ENCODE data around the gene CHPF2. TPM values are rescaled to one million over a fixed set of nuclear protein-coding genes. Genes with fewer than 3 reads are reported as not detected.

CHPF2 gene
- polyA plus RNA-seq, 1 donor (not counting 4 experiments of a cell fraction or from before 2014, with no cell fraction given), result 16.2 TPM

GRCh38 chr7:151264615-151265014 lies 32.3 kb downstream of the CHPF2 start:
- H3K4me2 ChIP-seq (ENCODE audit: control insufficient read depth, extremely low read depth, insufficient read depth, low read depth, low read length), result no peak overlapping the region
- no peak overlapping the region for H3K27ac ChIP-seq (ENCODE audit: control insufficient read depth, insufficient read depth, low read length)
- H3K79me2 ChIP-seq (ENCODE audit: control insufficient read depth, insufficient read depth, low read length), result no peaks in the 10 kb centered on the region
- FAIRE-seq, result no peak
- H3K9me1 ChIP-seq (ENCODE audit: control insufficient read depth, extremely low read depth, insufficient read depth, low read length), result no peaks in the 10 kb centered on the region
- no peak overlapping the region for H3K4me3 ChIP-seq (ENCODE audit: control insufficient read depth in 2 of 3, extremely low read depth in 1 of 3, insufficient read depth in 2 of 3, low read depth in 1 of 3, low read length in 3 of 3)
- H3K9me3 ChIP-seq (ENCODE audit: control insufficient read depth, low read depth, low read length), result no peaks in the 10 kb centered on the region
- dilution Hi-C loops (cut with MboI; ENCODE audit: extremely low pct_ligation_motif_present, low sequenced_read_pairs), result no loop called here
- no peaks in the 10 kb centered on the region for H4K20me1 ChIP-seq (ENCODE audit: control insufficient read depth, extremely low read depth, insufficient read depth, low read length)
- no peaks in the 10 kb centered on the region for H3K36me3 ChIP-seq (ENCODE audit: control insufficient read depth in 2 of 2, extremely low read depth in 1 of 2, insufficient read depth in 2 of 2, low read length in 2 of 2)
- DNase-seq (ENCODE audit: low read depth, low spot score), result no peak
- no peak overlapping the region for H2AFZ ChIP-seq (ENCODE audit: control insufficient read depth, low read length)
- peaks cover 36% of the 10 kb centered on the region for H3K27me3 ChIP-seq (ENCODE audit: control insufficient read depth, extremely low read depth, insufficient read depth, low read length)
- no peak for TF ChIP-seq CTCF (optimal IDR thresholded peaks at IDR 0.05 in 1 of 3, IDR thresholded peaks at IDR 0.05 in 1 of 3, conservative IDR thresholded peaks at IDR 0.05 in 1 of 3; ENCODE audit: extremely low read depth in 1 of 3, insufficient read depth in 2 of 3, low read length in 3 of 3)
- no peak for TF ChIP-seq EZH2 (IDR thresholded peaks at IDR 0.05; ENCODE audit: low read length)
- no peak overlapping the region for H3K9ac ChIP-seq (ENCODE audit: control insufficient read depth, extremely low read depth, insufficient read depth, low read length)
- no peaks in the 10 kb centered on the region for H3K4me1 ChIP-seq (ENCODE audit: control insufficient read depth, extremely low read depth, insufficient read depth, low read length)

GRCh38 chr7:151265351-151265931 lies 33.2 kb downstream of the CHPF2 start:
- Histone ChIP-seq H4K20me1 (ENCODE audit: control insufficient read depth, extremely low read depth, insufficient read depth, low read length) (no peaks in the 10 kb centered on the region), H2AFZ (ENCODE audit: control insufficient read depth, low read length) (no peak overlapping the region), H3K79me2 (ENCODE audit: control insufficient read depth, insufficient read depth, low read length) (no peaks in the 10 kb centered on the region), H3K27ac (ENCODE audit: control insufficient read depth, insufficient read depth, low read length) (no peak overlapping the region), H3K9me1 (ENCODE audit: control insufficient read depth, extremely low read depth, insufficient read depth, low read length) (no peaks in the 10 kb centered on the region), H3K27me3 (ENCODE audit: control insufficient read depth, extremely low read depth, insufficient read depth, low read length) (peaks cover 36% of the 10 kb centered on the region), H3K4me1 (ENCODE audit: control insufficient read depth, extremely low read depth, insufficient read depth, low read length) (no peaks in the 10 kb centered on the region), H3K36me3 (ENCODE audit: control insufficient read depth in 2 of 2, extremely low read depth in 1 of 2, insufficient read depth in 2 of 2, low read length in 2 of 2) (no peaks in the 10 kb centered on the region), H3K4me2 (ENCODE audit: control insufficient read depth, extremely low read depth, insufficient read depth, low read depth, low read length) (no peak overlapping the region), H3K9ac (ENCODE audit: control insufficient read depth, extremely low read depth, insufficient read depth, low read length) (no peak overlapping the region), H3K9me3 (ENCODE audit: control insufficient read depth, low read depth, low read length) (no peaks in the 10 kb centered on the region), H3K4me3 (ENCODE audit: control insufficient read depth in 2 of 3, extremely low read depth in 1 of 3, insufficient read depth in 2 of 3, low read depth in 1 of 3, low read length in 3 of 3) (no peak overlapping the region)
- no peak for DNase-seq (ENCODE audit: low read depth, low spot score)
- FAIRE-seq, result no peak
- TF ChIP-seq EZH2 (IDR thresholded peaks at IDR 0.05; ENCODE audit: low read length), result no peak
- dilution Hi-C loops (cut with MboI; ENCODE audit: extremely low pct_ligation_motif_present, low sequenced_read_pairs), result no loop called here

GRCh38 chr7:151269511-151269910 lies 37.2 kb downstream of the CHPF2 start:
- no peak for FAIRE-seq
- Histone ChIP-seq H3K4me3 (ENCODE audit: control insufficient read depth in 2 of 3, extremely low read depth in 1 of 3, insufficient read depth in 2 of 3, low read depth in 1 of 3, low read length in 3 of 3) (no peak overlapping the region), H3K27ac (ENCODE audit: control insufficient read depth, insufficient read depth, low read length) (no peak overlapping the region), H2AFZ (ENCODE audit: control insufficient read depth, low read length) (no peak overlapping the region), H3K9me3 (ENCODE audit: control insufficient read depth, low read depth, low read length) (no peaks in the 10 kb centered on the region), H3K79me2 (ENCODE audit: control insufficient read depth, insufficient read depth, low read length) (no peaks in the 10 kb centered on the region), H3K9ac (ENCODE audit: control insufficient read depth, extremely low read depth, insufficient read depth, low read length) (no peak overlapping the region), H3K9me1 (ENCODE audit: control insufficient read depth, extremely low read depth, insufficient read depth, low read length) (no peaks in the 10 kb centered on the region), H4K20me1 (ENCODE audit: control insufficient read depth, extremely low read depth, insufficient read depth, low read length) (no peaks in the 10 kb centered on the region), H3K4me2 (ENCODE audit: control insufficient read depth, extremely low read depth, insufficient read depth, low read depth, low read length) (no peak overlapping the region), H3K36me3 (ENCODE audit: control insufficient read depth in 2 of 2, extremely low read depth in 1 of 2, insufficient read depth in 2 of 2, low read length in 2 of 2) (no peaks in the 10 kb centered on the region), H3K27me3 (ENCODE audit: control insufficient read depth, extremely low read depth, insufficient read depth, low read length) (peaks cover 30% of the 10 kb centered on the region), H3K4me1 (ENCODE audit: control insufficient read depth, extremely low read depth, insufficient read depth, low read length) (no peaks in the 10 kb centered on the region)
- DNase-seq (ENCODE audit: low read depth, low spot score), result no peak
- dilution Hi-C loops (cut with MboI; ENCODE audit: extremely low pct_ligation_motif_present, low sequenced_read_pairs), result no loop called here
- no peak for TF ChIP-seq EZH2 (IDR thresholded peaks at IDR 0.05; ENCODE audit: low read length)
- TF ChIP-seq CTCF (optimal IDR thresholded peaks at IDR 0.05 in 1 of 3, IDR thresholded peaks at IDR 0.05 in 1 of 3, conservative IDR thresholded peaks at IDR 0.05 in 1 of 3; ENCODE audit: extremely low read depth in 1 of 3, insufficient read depth in 2 of 3, low read length in 3 of 3), result no peak
